HCT116 (cell line): ENCODE results near the gene ZNF474. TPM values are rescaled to one million over a fixed set of nuclear protein-coding genes. Genes with fewer than 3 reads are reported as not detected.

Experiments used
- ATAC-seq: fragments of 200-7000 bp; cut with Tn5 transposase; 2 replicates; pipeline ENCODE4 v1.9.1; 2020; ENCODE audit warnings: mild to moderate bottlenecking, moderate library complexity
- BruUV-seq: library from RNA; stranded (reverse); fragments of 400-500 nt; replicated peaks from 2 replicates; lab custom pipeline; 2021; lab: Mats Ljungman, UMichigan
- CTCF ChIA-PET: fragments of 300-600 bp; sonication (Branson Sonifier 250); formaldehyde crosslinking; loops from one replicate; lab custom pipeline; 2021; ENCODE audit warnings: antibody characterized with exemption; lab: Charles Lee
- POLR2A ChIA-PET: fragments of 300-600, 350-600 bp; sonication (Branson Sonifier 250); formaldehyde crosslinking; loops from one replicate; lab custom pipeline; 2021; ENCODE audit warnings: antibody characterized with exemption; lab: Charles Lee
- RAD21 ChIA-PET, 2 experiments: fragments of 300-600 bp; sonication (Branson Sonifier 250); formaldehyde crosslinking; loops; one replicate each; lab custom pipeline; 2023; ENCODE audit warnings: low total read pairs in 2 of 2; ENCODE audit not compliant: uncharacterized antibody in 2 of 2, unreplicated experiment in 2 of 2, low non-redundant PET in 1 of 2; lab: Charles Lee
- DNase-seq: peaks from one replicate; pipeline ENCODE4 v3.0.0-alpha.2; 2010; ENCODE audit warnings: low read depth, low spot score
- H2AFZ ChIP-seq: fragments of 200-600 bp; shearing (Covaris generic), sonication (generic); 2 replicates; pipeline ENCODE4 v1.6.1; 2017; ENCODE audit warnings: low read depth, mixed run types, mixed read lengths, antibody characterized with exemption, low read length; ENCODE audit not compliant: poor library complexity, severe bottlenecking
- H3K27ac ChIP-seq: 2 replicates; pipeline ENCODE4 v1.5.1; 2012; ENCODE audit warnings: low read depth, low read length
- H3K27me3 ChIP-seq: fragments of 200-600 bp; sonication (generic); 2 replicates; pipeline ENCODE4 v1.6.1; 2016; ENCODE audit warnings: mixed run types, low read length, mixed read lengths; ENCODE audit not compliant: insufficient read depth
- H3K36me3 ChIP-seq, 2 experiments: fragments of 200-500 bp in 1 of 2; fragments of 200-600 bp in 1 of 2; sonication (Bioruptor generic) in 1 of 2; sonication (generic) in 1 of 2; 2 replicates each; pipeline versions ENCODE4 v1.5.1 to v1.6.1; 2014 to 2016; ENCODE audit warnings: low read length in 2 of 2, inconsistent platforms in 1 of 2, mixed read lengths in 1 of 2, mixed run types in 1 of 2; ENCODE audit not compliant: insufficient read depth in 2 of 2, control insufficient read depth in 1 of 2
- H3K4me1 ChIP-seq, 2 experiments: fragments of 200-600 bp in 1 of 2; sonication (generic) in 1 of 2; 2 replicates each; pipeline versions ENCODE4 v1.5.1 to v1.6.1; 2012 to 2017; ENCODE audit warnings: low read length in 2 of 2, inconsistent platforms in 1 of 2, mild to moderate bottlenecking in 1 of 2, mixed read lengths in 1 of 2, mixed run types in 1 of 2, moderate library complexity in 1 of 2; ENCODE audit not compliant: insufficient read depth in 2 of 2, control insufficient read depth in 1 of 2
- H3K4me2 ChIP-seq: fragments of 200-600 bp; sonication (generic); 2 replicates; pipeline ENCODE4 v1.6.1; 2017; ENCODE audit warnings: mixed run types, low read length, mixed read lengths
- H3K4me3 ChIP-seq, 2 experiments: fragments of 200-600 bp in 1 of 2; sonication (generic) in 1 of 2; replicated peaks in 1 of 2; 2 replicates each; pipeline ENCODE4 v1.5.1; 2011 to 2016; ENCODE audit warnings: low read length in 2 of 2, control low read depth in 1 of 2, low read depth in 1 of 2, mild to moderate bottlenecking in 1 of 2, mixed read lengths in 1 of 2, mixed run types in 1 of 2
- H3K79me2 ChIP-seq: fragments of 200-600 bp; sonication (generic); 2 replicates; pipeline ENCODE4 v1.6.1; 2017; ENCODE audit warnings: mild to moderate bottlenecking, mixed run types, low read length, moderate library complexity, mixed read lengths; ENCODE audit not compliant: insufficient read depth
- H3K9ac ChIP-seq: fragments of 200-600 bp; sonication (generic); 2 replicates; pipeline ENCODE4 v1.6.1; 2016; ENCODE audit warnings: low read length, mixed read lengths
- H3K9me2 ChIP-seq: fragments of 200-600 bp; sonication (generic), shearing (Covaris generic); 2 replicates; pipeline ENCODE4 v1.6.1; 2017; ENCODE audit warnings: mixed run types, mild to moderate bottlenecking, moderate library complexity; ENCODE audit not compliant: insufficient read depth
- H3K9me3 ChIP-seq, 2 experiments: fragments of 200-500 bp in 1 of 2; fragments of 200-600 bp in 1 of 2; sonication (Bioruptor generic) in 1 of 2; sonication (generic) in 1 of 2; 2 replicates each; pipeline ENCODE4 v1.6.1; 2014 to 2017; ENCODE audit warnings: low read length in 2 of 2, mixed read lengths in 2 of 2, inconsistent platforms in 1 of 2, low read depth in 1 of 2, mild to moderate bottlenecking in 1 of 2, mixed run types in 1 of 2, moderate library complexity in 1 of 2; ENCODE audit not compliant: control insufficient read depth in 1 of 2, insufficient read depth in 1 of 2
- H4K20me1 ChIP-seq: fragments of 200-600 bp; sonication (generic), shearing (Covaris generic); 2 replicates; pipeline ENCODE4 v1.6.1; 2017; ENCODE audit warnings: mixed run types, mild to moderate bottlenecking, moderate library complexity; ENCODE audit not compliant: insufficient read depth
- ATF3 ChIP-seq: IDR thresholded peaks from 2 replicates; pipeline ENCODE4 v1.6.1; 2012
- CBX3 ChIP-seq: IDR thresholded peaks from 2 replicates; pipeline ENCODE4 v1.6.1; 2012; ENCODE audit warnings: low read depth
- CEBPB ChIP-seq: IDR thresholded peaks from 2 replicates; pipeline ENCODE4 v1.6.1; 2012; ENCODE audit warnings: low read depth
- CTCF ChIP-seq, 3 experiments: fragments of 200-600 bp in 1 of 3; sonication (generic) in 1 of 3; IDR thresholded peaks in 2 of 3; conservative IDR thresholded peaks in 1 of 3; 2 replicates each; pipeline ENCODE4 v1.5.1; 2012 to 2017; ENCODE audit warnings: low read depth in 2 of 3, low read length in 2 of 3, antibody characterized with exemption in 1 of 3, borderline replicate concordance in 1 of 3, control low read depth in 1 of 3, mild to moderate bottlenecking in 1 of 3, mixed read lengths in 1 of 3, mixed run types in 1 of 3, moderate library complexity in 1 of 3; ENCODE audit not compliant: insufficient read depth in 1 of 3
- EGR1 ChIP-seq: IDR thresholded peaks from 2 replicates; pipeline ENCODE4 v1.6.1; 2012; ENCODE audit warnings: low read depth
- ELF1 ChIP-seq: IDR thresholded peaks from 2 replicates; pipeline ENCODE4 v1.6.1; 2012; ENCODE audit warnings: low read depth, borderline replicate concordance
- EZH2 ChIP-seq: fragments of 200-600 bp; sonication (generic); IDR thresholded peaks from 2 replicates; pipeline ENCODE4 v1.6.1; 2017; ENCODE audit warnings: antibody characterized with exemption, mixed run types
- EZH2phosphoT487 ChIP-seq: fragments of 200-600 bp; IDR thresholded peaks from 2 replicates; pipeline ENCODE4 v1.6.1; 2018; ENCODE audit warnings: antibody characterized with exemption, borderline replicate concordance
- FOSL1 ChIP-seq: IDR thresholded peaks from 2 replicates; pipeline ENCODE4 v1.6.1; 2012; ENCODE audit warnings: low read depth
- JUND ChIP-seq: IDR thresholded peaks from 2 replicates; pipeline ENCODE4 v1.6.1; 2012
- MAX ChIP-seq: IDR thresholded peaks from 2 replicates; pipeline ENCODE4 v1.6.1; 2012
- POLR2A ChIP-seq: IDR thresholded peaks from 2 replicates; pipeline ENCODE4 v1.7.0; 2011; ENCODE audit warnings: borderline replicate concordance; ENCODE audit not compliant: insufficient read depth, insufficient read length; ENCODE audit errors: extremely low read depth
- POLR2AphosphoS5 ChIP-seq: IDR thresholded peaks from 2 replicates; pipeline ENCODE4 v1.6.1; 2011; ENCODE audit warnings: mild to moderate bottlenecking, low read depth, low read length, moderate library complexity
- RAD21 ChIP-seq: IDR thresholded peaks from 2 replicates; pipeline ENCODE4 v1.6.1; 2012; ENCODE audit warnings: low read depth, mild to moderate bottlenecking
- REST ChIP-seq: IDR thresholded peaks from 2 replicates; pipeline ENCODE4 v1.6.1; 2012; ENCODE audit warnings: low read depth
- SIN3A ChIP-seq: IDR thresholded peaks from 2 replicates; pipeline ENCODE4 v1.6.1; 2012; ENCODE audit warnings: low read depth
- SP1 ChIP-seq: IDR thresholded peaks from 2 replicates; pipeline ENCODE4 v1.6.1; 2012; ENCODE audit warnings: low read depth
- SRF ChIP-seq: IDR thresholded peaks from 2 replicates; pipeline ENCODE4 v1.6.1; 2012; ENCODE audit warnings: low read depth
- TCF7L2 ChIP-seq: IDR thresholded peaks from 2 replicates; pipeline ENCODE4 v1.7.0; 2011; ENCODE audit warnings: borderline replicate concordance, inconsistent platforms; ENCODE audit not compliant: insufficient read depth, insufficient read length; ENCODE audit errors: extremely low read depth
- ZFX ChIP-seq: fragments of 450-650 bp; IDR thresholded peaks from 2 replicates; pipeline ENCODE4 v1.6.1; 2017
- intact Hi-C: fragments of 100-400 bp; cut with micrococcal nuclease; formaldehyde crosslinking; loops from 2 replicates; pipeline ENCODE4 v1.10.0; 2022
- total RNA-seq: library from RNA; stranded (reverse); gene quantifications from one replicate; pipeline ENCODE4 v1.2.1, GENCODE V29; 2021; ENCODE audit not compliant: unreplicated experiment

ZNF474 gene
- total RNA-seq, 1 experiment from 2014 or later, result 0.37 TPM

- TF ChIP-seq EZH2 (no peak), ZFX (no peak), SRF (no peak), CBX3 (no peak), FOSL1 (no peak), TCF7L2 (no peak), ELF1 (no peak), SIN3A (no peak), POLR2A (no peak), CEBPB (no peak), CTCF (IDR thresholded peaks at IDR 0.05 in 2 of 3, conservative IDR thresholded peaks at IDR 0.05 in 1 of 3; ENCODE audit: borderline replicate concordance in 1 of 3, insufficient read depth in 1 of 3, low read depth in 2 of 3, low read length in 2 of 3) (no peak), MAX (no peak), JUND (no peak), ATF3 (no peak), EZH2phosphoT487 (no peak), RAD21 (no peak), SP1 (no peak), EGR1 (no peak), POLR2AphosphoS5 (no peak), REST (no peak)
- no TSS peak for BruUV-seq
Measured at GRCh38 chr5:122170620-122171019, 41.3 kb downstream of the ZNF474 start.

More at GRCh38 chr5:122170620-122171019, 41.3 kb downstream of the ZNF474 start:
- no peaks in the 10 kb centered on the region for H3K79me2 ChIP-seq
- intact Hi-C loops, result no loop called here
- ChIA-PET RAD21 (no interaction called here), POLR2A (no interaction called here), CTCF (interaction anchor here (1.2 kb wide), 1 partner anchor 14 kb away, joined by 3 read pairs; no protein-coding TSS in a partner anchor)
- H4K20me1 ChIP-seq, result no peaks in the 10 kb centered on the region
- H3K9ac ChIP-seq, result no peak overlapping the region
- H3K9me2 ChIP-seq, result no peaks in the 10 kb centered on the region
- DNase-seq, result no peak
- H3K4me1 ChIP-seq, result no peaks in the 10 kb centered on the region
- no peak overlapping the region for H3K27ac ChIP-seq
- ATAC-seq, result no peak
- H3K4me2 ChIP-seq, result no peak overlapping the region
- no peak overlapping the region for H2AFZ ChIP-seq
- no peak overlapping the region for H3K4me3 ChIP-seq
- no peaks in the 10 kb centered on the region for H3K36me3 ChIP-seq
- no peaks in the 10 kb centered on the region for H3K27me3 ChIP-seq
- no peaks in the 10 kb centered on the region for H3K9me3 ChIP-seq
